Fibroblast of villous mesenchyme (primary cell): ENCODE results near the gene SBF2. TPM values are rescaled to one million over a fixed set of nuclear protein-coding genes. Genes with fewer than 3 reads are reported as not detected.

Source experiments
- DNase-seq: peaks from one replicate; pipeline ENCODE4 v3.0.0-alpha.2; 2010; ENCODE audit warnings: low read depth
- H3K4me3 ChIP-seq: 2 replicates; pipeline ENCODE4 v1.5.1; 2011; ENCODE audit warnings: low read depth, mild to moderate bottlenecking, low read length
- CTCF ChIP-seq: IDR thresholded peaks from 2 replicates; pipeline ENCODE4 v1.5.1; 2012; ENCODE audit warnings: low read depth, mild to moderate bottlenecking, low read length; ENCODE audit not compliant: insufficient read depth
- total RNA-seq: library from RNA; depleted of rRNA; stranded (reverse); fragments of >200 nt; gene quantifications from 2 replicates; pipeline ENCODE4 v1.2.3, GENCODE V29; 2012

The SBF2 gene
- total RNA-seq, 1 donor: 35.0 TPM

GRCh38 chr11:9825895-9826294 is 468.1 kb downstream of the SBF2 start:
- TF ChIP-seq CTCF: no peak
- no peak overlapping the region for H3K4me3 ChIP-seq
- DNase-seq: no peak

DNA sequence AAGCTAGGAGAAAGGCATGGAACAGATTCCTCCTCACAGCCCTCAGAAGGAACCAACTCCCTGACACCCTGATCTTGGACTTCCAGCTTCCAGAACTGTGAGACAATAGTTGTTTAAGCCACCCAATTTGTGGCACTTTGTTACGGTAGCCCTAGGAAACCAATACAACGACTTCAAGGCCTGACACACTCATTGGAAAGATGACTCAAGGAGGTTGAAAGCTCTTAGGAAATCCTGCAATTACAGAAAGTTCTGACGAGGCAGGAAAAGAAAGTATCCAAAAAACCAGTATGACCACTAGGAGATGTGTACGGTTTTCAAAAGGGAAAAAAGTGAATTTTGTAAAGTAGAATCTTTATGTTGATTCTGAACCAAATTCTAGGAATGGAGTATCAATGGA is 468.7 kb downstream of the SBF2 start:
- no peak for TF ChIP-seq CTCF
- H3K4me3 ChIP-seq: no peak overlapping the region
- DNase-seq: no peak

GRCh38 chr11:9823887-9824385 is 470.1 kb downstream of the SBF2 start:
- no peak for DNase-seq
- no peak for TF ChIP-seq CTCF
- no peak overlapping the region for H3K4me3 ChIP-seq

- H3K4me3 ChIP-seq: no peak overlapping the region
- DNase-seq: no peak
- no peak for TF ChIP-seq CTCF
These were observed 470.6 kb downstream of the SBF2 start for GRCh38 chr11:9823439-9823838.

DNA sequence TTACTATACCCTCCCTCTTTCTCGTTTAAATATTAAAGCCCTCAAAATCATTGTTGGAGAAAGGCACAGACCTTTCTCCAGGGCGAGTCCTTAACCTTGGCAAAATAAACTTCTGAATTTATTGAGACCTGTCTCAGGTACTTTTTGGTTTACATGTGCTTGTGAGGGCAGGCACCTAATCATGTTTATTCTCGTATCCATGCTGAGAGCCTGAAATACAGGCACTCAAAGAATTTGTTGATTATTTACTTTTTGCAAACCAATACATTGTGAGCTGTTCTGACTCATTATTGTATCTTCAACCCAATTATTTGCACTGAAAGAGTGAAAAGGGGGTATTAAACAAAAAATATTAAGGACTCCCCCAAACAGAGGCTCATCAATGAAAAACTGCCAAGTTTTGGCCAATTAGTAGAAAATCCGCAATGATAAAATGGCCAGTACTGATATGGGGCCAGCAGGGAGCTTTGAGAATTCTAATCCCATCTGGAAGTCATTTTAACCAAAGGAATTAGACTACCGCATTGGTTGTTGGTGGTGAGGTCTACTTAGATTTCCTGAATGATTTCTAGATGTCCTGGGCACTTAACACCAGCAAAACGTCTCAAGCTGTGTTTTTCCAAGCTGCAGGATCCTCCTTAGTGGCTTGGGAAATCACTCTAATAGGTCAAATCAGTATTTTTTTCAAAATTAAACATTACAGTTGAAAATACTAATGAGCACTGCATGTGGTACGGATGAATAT is 472.8 kb downstream of the SBF2 start:
- no peak overlapping the region for H3K4me3 ChIP-seq
- DNase-seq: peak; percentile 54
- no peak for TF ChIP-seq CTCF

GRCh38 chr11:9820260-9820659 is 473.8 kb downstream of the SBF2 start:
- no peak overlapping the region for H3K4me3 ChIP-seq
- TF ChIP-seq CTCF: no peak
- DNase-seq: no peak

DNA sequence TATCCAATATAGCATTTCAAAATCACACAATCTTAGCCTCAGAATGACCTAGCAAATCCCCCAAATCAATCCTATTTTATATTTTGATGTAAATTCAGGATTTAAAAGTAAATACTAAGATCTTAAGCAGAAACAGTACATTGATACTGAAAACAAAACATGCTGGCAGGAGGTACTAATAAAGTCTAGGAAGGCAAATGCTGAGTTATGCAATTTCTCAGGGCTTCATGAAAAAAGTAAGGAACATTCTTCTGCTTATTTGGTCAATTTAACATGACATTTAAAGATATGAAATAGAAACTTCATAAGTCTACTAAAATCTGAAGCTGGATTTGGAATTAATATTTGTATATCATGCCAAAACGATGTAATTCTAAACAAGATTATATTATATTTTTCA is 476.8 kb downstream of the SBF2 start:
- no peak overlapping the region for H3K4me3 ChIP-seq
- DNase-seq: no peak
- TF ChIP-seq CTCF: no peak
